Thyroid gland (tissue), 4 donors: Measurements from ENCODE around the gene ALG12.

Experiments used
- CTCF ChIP-seq, 6 experiments: fragments of 200-600 bp in 3 of 6; fragments of 450-650 bp in 3 of 6; sonication (generic) in 3 of 6; IDR thresholded peaks; one replicate each; pipeline ENCODE4 v1.5.1; 2016 to 2019; ENCODE audit warnings: antibody characterized with exemption in 6 of 6, mild to moderate bottlenecking in 2 of 6, inconsistent platforms in 1 of 6, moderate library complexity in 1 of 6
- POLR2A ChIP-seq, 2 donors: fragments of 450-650 bp; IDR thresholded peaks; one replicate each; pipeline ENCODE4 v1.6.1; 2017; ENCODE audit warnings: antibody characterized with exemption in 2 of 2, mild to moderate bottlenecking in 2 of 2, moderate library complexity in 1 of 2

- TF ChIP-seq CTCF (IDR thresholded peaks at IDR 0.05) (no peak), POLR2A (IDR thresholded peaks at IDR 0.05) (no peak)
Measured at GRCh38 chr22:49922484-49922883, 4.2 kb upstream of the ALG12 start.
